ENCODE results near the gene ZNF586.
"Not testable (repeated sequence)": the region's sequence is repeated elsewhere in the genome, so short reads cannot be mapped to it uniquely, and the experiment has no call there.

The ZNF586 gene

DNA sequence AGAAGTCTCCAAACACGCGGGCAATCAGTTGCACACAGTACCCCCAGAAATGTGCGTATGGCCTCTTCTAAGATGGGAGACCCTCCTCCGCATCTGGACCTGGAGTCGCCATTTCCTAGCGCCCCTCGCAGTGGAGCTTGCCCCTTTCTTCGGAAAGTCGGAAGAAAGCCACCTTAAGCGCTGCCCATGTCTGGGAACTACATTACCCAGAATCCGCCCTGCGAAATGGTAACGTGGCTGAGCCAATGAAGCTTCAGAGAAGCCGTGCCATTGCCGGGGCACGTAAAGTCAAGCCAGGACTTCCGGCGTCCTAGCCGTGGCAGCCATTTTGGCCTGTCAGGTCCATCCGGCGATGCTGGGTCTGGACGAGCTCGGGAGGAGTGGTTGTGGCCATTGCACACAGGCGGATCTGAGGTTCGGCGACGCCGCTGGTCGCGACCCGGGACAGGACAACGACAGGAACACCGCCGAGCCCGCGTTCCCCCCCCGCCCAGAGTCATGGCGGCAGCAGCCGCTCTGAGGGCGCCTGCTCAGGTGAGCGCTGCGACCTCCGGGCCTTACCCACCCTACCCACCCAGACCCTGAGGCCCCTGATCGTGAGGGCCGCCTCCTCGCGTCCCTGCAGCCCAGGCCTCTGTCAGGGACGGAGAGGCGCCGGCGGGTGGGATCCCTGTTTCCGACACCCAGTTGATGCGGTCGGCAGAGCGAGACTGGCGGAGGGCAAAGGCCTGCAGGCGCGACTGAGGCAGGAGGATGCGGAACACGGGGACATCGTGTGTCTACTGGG, at the start of gene ZNF586:
Gene ZNF586, plus strand, starts transcription at position 332 of the 787 bp plus-strand sequence. Its CDS starts 167 bp downstream, at position 499.
- DNase-seq = peak; percentile 85

DNA sequence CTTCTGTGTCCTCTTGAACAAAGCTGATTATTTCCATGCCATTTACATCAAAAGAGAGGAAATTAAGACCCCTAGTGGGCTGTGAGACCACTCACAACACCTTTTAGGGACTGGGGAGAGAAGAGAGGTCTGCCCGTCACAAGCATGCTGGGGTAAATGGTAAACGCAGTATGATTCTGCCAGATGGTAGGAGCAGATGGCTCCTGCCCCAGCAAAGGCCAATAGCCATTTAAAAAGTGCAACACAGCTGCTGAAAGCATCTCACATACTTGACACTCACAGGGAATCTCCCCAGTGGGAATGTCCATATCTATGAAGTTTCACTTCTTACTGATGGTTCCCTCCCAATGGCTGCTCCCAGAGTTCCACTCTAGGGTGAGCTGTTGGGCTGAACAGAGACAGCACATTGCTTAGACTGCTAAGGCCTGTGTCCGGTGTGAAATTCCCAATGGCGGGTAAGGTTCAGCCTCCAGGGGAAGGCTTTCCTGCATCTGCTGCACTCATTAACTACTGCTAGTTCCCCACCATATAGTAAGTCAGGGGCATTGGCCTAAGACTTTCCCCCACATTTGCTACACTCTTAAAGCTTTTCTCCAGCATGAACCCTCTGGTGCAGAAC, 49.5 kb upstream of the ZNF586 start:
- DNase-seq = no peak

DNA sequence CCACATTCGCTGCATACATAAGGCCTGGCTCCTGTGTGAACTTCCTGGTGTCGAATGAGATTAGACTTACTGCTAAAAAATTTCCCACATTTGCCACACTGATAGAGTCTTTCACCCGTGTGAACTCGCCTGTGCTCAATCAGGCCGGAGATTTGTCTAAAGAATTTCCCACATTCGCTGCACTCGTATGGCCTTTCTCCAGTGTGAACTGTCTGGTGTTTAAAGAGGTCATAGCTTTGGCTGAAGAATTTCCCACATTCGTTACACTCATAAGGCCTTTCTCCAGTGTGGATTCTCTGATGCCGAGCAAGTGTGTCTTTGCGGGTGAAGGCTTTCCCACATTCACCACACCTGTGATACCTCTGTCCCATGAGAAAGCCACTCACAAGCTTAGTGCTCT, 48.6 kb upstream of the ZNF586 start:
- no peak for DNase-seq

DNA sequence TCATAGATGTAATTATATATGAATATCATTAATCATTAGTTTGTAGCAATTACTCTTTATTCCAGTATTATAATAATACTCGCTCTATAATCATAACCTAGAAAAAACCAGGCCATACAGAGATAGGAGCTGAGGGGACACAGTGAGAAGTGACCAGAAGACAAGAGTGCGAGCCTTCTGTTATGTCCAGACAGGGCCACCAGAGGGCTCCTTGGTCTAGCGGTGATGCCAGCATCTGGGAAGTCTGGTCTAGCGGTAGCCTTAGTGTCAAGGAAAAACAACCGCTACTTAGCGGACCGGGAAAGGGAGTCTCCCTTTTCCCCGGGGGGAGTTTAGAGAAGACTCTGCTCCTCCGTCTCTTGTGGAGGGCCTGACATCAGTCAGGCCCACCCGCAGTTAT, 31.2 kb upstream of the ZNF586 start:
- peak; percentile 15 for DNase-seq

DNA sequence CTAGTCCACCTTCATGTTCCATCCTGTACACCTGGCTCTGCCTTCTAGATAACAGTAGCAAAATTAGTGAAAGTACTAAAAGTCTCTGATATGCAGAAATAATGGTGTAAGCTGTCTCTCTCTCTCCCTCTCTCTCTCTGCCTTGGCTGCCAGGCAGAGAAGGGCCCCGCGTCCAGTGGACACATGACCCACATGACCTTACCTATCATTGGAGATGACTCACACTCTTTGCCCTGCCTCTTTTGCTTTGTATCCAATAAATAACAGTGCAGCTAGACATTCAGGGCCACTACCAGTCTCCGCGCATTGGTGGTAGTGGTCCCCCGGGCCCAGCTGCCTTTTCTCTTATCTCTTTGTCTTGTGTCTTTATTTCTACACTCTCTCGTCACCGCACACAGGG, 30.7 kb upstream of the ZNF586 start:
- not testable (repeated sequence) for DNase-seq

DNA sequence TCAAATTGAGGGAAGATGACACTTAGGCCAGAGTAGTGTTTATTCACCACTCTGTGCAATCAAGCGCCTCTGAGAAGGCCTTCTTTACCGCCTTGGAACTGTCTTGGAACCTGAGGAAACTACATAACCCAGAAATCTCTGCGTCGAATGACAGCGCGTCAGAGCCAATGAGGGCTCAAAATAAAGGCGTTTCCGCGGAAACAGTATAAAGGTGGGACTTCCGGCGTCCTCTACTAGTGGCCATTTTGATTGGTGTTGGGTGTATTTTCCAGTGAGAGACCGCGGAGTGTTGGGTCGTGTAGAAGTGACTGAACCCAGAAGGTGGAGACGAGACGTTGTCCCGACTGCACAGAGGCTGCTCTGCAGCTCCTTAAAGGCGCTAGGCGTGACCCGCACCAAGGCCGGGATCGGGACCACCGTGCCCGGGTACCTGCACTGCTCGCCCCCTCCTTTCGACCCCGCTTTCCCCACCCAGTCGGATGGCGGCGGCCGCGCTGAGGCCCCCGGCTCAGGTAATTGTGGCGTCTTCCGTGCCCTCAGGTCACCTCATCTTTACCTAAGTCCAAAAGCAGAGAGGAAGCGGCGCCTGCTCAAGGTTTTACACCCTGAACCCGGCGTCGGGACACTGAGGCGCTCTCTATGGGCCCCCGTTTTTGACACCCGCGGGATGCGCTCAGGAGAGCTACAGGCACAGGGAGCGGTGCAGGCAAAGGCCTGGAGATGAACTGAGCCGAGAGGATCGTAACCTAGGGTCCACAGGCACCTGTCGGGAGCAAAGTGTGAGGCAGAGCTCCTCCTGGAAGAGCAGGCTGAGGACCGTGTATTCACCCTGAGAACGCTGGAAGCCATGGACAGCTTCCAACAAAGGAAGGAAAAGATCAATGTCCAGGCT, 22.6 kb upstream of the ZNF586 start, which contains the start of gene ZNF776:
Gene ZNF776, plus strand, starts transcription at position 236 of the 892 bp plus-strand sequence. Its CDS starts 244 bp downstream, at position 480.
- peak; percentile 80 for DNase-seq

DNA sequence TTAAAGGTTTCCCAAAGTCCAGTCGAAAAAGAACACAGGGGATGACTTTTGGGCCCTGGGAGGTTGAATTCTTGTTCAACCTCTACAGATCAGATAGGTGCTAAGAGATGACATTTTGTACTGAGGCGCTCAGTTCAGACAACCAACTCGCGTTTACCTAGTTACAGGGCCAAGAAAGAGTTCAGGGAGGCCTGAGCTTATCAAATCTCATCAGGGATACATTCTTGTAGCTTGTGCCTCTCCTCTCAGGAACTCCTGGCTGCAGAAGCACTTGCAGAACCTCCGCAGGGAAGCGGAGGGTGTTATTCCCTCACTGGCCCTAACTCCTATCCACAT, 22.0 kb upstream of the ZNF586 start:
- no peak for DNase-seq

DNA sequence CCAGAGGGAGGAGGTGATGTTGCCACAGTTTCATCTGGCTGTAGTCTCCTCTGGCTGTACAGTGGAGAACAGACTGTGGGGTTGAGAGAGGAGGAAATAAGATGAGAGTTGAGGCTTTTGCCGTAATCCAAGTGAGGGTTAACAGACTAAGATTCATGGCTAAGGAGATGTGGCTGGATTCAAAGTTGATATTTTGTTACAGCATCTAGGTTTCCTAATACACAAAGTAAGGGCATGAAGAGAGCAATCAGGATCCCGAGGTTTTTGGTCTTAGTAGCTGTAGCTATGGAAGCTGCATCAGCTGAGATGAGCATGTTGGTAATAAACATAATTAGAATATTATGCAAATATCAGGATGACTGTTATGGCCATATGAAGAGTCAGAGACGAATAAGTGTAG, 21.4 kb upstream of the ZNF586 start:
- no peak for DNase-seq

DNA sequence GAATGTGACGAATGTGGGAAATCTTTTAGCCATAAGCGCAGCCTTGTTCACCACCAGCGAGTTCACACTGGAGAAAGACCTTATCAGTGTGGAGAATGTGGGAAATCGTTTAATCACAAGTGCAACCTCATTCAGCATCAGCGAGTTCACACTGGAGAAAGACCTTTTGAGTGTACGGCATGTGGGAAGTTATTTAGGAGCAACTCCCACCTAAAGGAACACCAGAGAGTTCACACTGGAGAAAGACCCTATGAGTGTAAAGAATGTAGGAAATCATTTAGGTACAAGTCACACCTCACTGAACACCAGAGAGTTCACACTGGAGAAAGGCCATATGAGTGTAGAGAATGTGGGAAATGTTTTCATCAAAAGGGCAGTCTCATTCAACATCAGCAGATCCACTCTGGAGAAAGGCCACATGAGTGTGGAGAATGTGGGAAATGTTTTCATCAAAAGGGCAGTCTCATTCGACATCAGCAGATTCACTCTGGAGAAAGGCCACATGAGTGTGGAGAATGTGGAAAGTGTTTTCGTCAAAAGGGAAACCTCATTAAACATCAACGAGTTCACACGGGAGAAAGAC, 15.3 kb upstream of the ZNF586 start:
- no peak for DNase-seq

DNA sequence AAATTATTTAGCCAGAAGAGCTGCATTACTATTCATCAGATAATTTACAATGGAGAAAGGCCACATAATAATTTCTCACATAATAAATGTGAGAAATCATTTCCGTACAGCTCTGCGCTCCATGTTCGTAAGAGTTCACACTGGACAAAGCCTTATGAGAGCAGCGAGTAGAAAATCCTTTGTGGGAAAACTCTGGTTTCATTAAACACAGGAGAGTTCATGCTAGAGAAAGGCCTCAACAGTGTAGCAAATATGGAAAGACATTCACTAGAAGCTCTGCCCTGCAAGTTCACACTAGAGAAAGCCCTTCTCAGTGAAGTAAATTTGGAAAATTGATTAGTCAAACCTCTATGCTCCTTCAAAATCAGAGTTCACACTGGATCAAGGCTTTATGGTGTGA, 14.4 kb upstream of the ZNF586 start:
- no peak for DNase-seq

DNA sequence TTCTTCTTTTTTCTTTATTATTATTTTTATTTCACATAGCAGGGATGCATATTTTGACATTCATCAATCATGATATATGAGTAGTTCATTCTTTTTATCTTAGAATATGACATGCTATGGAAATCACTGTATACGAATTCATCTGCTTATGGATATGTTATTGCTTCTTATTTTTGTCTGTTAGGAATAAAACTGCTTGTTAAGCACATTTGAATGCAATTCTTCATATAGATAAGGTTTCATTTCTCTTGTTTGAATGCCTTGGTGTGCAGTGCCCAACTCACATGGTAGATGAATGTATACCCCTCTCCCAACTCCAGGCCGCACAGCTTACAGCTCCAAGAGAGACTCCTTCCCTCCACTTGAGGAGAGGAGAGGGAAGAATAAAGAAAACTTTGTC, 11.5 kb upstream of the ZNF586 start:
- no peak for DNase-seq

DNA sequence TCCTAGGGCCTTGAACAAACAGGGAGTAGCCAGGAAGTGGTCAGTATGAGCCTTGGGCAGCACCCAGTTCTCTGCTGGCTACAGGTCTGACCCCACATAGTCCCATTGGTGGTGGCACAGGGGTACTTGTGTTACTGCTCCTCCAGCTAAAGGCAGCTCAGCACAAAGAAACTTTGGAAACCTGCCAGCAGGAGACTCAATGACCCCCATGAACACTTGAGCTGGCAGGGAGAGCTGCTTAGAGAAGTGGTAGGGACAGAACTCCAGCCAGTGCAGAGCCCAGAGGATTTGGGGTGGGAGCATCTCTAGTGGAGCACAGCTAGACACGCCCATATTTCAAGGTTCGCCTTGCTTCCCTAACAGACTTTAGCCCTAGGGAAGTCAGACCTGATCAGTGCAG, 10.4 kb upstream of the ZNF586 start:
- DNase-seq = no peak

DNA sequence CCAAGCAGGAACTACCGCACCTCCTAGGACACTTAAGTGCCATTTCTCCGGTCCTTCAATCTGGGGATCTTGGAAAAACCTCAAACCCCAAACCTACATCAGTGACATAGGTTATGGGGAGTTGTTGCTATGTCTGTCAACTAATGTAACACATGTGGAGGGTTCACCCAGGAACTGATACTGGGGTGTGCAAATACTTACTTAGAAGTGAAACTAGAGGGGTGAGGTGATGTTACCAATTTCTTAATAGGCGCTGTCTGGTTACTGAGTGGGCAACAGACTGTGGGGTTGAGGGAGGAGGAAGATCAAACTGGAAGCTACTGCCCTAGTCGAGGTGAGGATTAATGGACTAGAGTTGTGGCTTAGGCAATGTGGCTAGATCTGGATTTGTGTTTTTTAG, 1.9 kb downstream of the ZNF586 start:
- no peak for DNase-seq

DNA sequence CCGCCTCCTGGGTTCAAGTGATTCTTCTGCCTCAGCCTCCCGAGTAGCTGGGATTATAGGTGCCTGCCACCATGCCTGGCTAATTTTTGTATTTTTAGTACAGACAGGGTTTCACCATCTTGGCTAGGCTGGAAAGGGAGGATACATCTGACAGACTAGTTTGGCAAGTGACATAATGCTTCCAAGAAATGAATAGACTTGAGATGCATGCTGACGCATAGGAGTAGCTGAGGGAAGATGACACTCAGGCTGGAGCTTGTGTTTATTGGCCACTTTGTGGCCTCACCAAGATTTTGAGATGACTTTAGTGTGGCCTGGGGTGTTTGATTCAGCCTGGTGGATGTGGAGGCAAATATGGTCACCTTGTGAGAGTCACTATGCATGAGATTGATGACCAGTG, 4.0 kb downstream of the ZNF586 start:
- no peak for DNase-seq

DNA sequence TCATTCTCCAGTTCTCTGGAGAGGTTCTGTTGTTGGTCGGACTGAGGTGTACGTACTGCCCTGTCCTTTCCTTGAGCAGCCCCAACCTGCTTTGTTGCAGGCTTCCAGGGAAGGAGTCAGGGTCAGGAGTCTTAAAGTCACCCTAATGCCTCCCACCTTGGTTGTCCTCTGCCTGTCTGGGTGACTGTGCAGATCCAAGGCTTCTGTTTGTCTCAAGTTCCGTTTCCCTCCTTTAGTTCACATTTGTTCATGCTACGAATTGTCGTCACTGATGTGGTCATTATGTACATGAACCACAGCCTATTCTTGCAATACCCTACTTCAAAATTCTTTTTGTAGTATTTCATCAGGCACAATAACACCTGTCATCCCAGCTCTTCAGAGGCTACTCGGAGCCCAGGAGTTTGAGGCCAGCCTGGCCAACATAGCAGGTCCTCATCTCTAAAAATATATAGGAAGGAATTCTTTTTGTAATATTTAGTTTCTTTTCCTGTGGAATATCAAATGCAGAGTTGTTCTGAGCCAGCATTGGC, 7.4 kb downstream of the ZNF586 start:
- no peak for DNase-seq

DNA sequence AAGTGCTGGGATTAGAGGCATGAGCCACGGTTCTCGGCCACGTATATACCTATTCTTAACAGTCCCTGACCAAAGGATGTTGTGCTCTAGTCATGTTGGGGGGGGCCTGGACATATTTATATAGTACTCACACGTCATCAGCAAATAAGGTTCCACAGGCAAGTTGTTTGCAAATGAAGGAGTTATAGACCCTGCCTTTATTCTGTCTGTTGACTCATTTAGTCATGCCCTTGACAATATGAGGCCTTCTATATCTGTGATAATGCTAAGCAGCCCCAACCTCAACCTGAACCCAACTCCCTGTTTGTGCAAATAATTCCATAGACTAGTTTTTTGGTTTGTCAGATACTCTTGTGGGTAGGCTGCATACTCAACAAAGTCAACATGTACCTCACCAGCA, 8.9 kb downstream of the ZNF586 start:
- no peak for DNase-seq

DNA sequence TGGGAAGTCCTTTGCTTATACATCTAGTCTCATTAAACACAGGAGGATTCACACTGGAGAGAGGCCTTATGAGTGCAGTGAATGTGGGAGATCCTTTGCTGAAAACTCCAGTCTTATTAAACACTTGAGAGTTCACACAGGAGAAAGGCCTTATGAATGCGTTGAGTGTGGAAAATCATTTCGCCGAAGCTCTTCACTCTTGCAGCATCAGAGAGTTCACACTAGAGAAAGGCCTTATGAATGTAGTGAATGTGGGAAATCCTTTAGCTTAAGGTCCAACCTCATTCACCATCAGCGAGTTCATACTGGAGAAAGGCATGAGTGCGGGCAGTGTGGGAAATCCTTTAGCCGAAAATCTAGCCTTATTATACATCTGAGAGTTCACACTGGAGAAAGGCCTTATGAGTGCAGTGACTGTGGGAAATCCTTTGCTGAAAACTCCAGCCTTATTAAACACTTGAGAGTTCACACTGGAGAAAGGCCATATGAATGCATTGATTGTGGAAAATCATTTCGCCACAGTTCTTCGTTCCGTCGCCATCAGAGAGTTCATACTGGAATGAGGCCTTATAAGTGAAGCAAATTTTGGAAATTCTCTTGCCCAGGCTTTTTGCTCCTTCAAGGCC, 9.9 kb downstream of the ZNF586 start:
- no peak for DNase-seq

DNA sequence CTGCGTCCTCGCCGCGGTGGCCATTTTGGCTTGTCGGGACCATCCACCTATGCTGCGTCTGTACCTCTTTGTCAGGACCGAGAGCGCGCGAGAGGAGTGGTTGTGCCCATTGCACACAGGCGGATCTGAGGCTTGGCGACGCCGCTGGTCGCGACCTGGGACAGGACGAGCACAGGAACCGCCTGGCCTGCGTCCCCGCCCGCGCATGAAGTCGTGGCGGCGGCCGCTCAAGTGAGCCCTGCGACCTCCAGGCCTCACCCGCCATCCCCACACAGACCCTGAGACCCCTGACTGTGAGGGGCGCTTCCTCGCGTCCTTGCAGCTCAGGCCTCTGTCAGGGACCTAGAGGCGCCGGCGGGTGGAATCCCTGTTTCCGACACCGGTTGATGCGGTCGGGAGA, 16.8 kb downstream of the ZNF586 start:
- no peak for DNase-seq

DNA sequence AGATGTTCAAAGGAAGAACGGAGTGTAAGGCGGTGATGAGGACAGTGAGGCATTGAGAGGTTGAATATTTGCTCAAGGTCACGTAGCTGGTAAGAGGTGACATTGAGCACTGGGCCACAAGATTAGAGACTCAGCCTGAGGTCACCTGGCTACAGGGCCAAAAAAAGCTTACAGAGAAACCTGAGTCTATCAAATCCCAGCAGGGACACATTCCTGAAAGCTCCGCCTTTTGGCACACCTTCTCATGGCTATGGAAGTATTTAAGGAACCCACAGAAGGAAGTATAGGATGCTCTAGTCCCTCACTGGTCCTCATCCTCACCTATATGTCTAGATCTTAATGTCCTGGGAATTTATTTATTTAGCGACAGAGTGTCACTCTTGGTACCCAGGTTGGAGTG, 17.4 kb downstream of the ZNF586 start:
- DNase-seq = no peak

DNA sequence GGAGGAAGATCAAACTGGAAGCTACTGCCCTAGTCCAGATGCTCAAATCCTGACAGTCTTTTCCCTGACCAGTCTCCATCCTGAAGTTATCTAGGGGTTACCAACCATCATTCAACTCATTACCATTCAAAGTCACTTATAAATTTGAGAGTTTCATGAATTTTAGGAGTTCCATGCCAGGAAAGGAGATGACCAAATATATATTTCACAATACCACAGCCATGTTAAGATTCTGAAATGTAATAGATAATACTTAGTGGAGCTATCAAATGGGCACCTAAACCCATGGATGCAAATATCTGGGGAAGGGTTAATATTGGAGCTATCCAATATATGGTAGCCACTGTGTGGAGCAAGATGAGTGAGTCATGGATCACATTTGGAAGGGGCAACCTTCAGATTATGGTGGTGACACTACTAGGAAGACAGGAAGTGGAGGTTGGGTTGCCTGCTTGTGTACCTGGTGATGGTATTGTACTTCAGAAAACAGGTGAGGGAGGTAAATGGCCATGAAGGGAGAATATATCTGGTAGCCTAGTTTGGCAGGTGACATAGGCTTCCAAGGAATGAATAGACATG, 18.7 kb downstream of the ZNF586 start:
- DNase-seq = no peak

DNA sequence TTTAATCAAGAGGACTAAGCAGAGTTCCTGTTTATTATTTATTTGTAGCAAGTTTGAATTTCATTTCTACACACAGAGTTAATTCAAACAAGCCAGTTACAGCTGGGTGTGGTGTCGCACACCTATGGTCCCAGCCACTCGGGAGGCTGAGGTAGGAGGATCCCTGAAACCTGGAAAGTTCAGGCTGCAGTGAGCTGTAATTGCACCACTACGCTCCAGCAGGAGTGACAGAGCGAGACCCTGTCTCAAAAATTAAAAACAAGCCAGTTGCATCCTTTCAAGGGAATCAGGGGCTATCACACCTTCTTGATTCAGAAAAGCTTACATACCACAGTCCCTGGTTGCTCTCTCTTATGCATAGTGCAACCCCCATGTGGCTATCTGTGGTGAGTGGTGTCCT, 19.8 kb downstream of the ZNF586 start:
- no peak for DNase-seq

DNA sequence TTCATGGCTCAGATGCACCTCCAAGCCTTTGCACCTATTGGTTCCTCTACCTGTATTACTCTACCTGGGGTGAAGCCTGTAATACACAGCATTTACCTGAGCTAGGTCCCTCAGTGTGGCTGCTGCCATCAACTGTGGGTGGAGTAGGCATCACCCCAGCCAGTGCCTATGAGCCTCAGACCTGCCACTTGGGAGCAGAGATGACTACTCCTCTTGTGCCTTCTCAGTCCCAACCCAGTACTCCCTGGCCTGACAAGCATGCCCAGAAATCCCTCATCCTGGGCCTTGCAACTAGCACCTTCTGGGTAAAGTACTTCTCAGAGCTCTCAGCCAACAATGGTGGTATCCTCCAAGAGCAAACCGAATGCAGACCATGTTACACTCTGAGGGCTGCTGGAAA, 27.1 kb downstream of the ZNF586 start:
- DNase-seq = not testable (repeated sequence)
